Colonic mucosa (tissue), 4 donors: ENCODE measurements around the gene GRAP2. TPM values are rescaled to one million over a fixed set of nuclear protein-coding genes. Genes with fewer than 3 reads are reported as not detected.

Source experiments
- DNase-seq: peaks from one replicate; pipeline ENCODE4 v3.0.0-alpha.2; 2020
- H3K27ac ChIP-seq: fragments of 200-600 bp; one replicate; pipeline ENCODE4 v1.8.0; 2021
- H3K27me3 ChIP-seq: fragments of 200-600 bp; one replicate; pipeline ENCODE4 v1.8.0; 2021
- H3K36me3 ChIP-seq: fragments of 200-600 bp; one replicate; pipeline ENCODE4 v1.8.0; 2021
- H3K4me1 ChIP-seq: fragments of 200-600 bp; one replicate; pipeline ENCODE4 v1.8.0; 2021; ENCODE audit warnings: mild to moderate bottlenecking
- H3K4me3 ChIP-seq: fragments of 200-600 bp; one replicate; pipeline ENCODE4 v1.8.0; 2021
- H3K9ac ChIP-seq, 2 donors: one replicate each; pipeline ENCODE4 v1.7.0; 2013; ENCODE audit warnings: control low read depth in 2 of 2, low read depth in 2 of 2, low read length in 2 of 2
- H3K9me3 ChIP-seq: fragments of 200-600 bp; one replicate; pipeline ENCODE4 v1.8.0; 2021
- intact Hi-C: fragments of 100-400 bp; cut with DNase I; formaldehyde crosslinking; loops from one replicate; pipeline ENCODE4 v1.14.1; 2022
- total RNA-seq, 2 donors: library from RNA; stranded (reverse); fragmentation: NEBNext Ultra II Directional in 1 of 2; extraction: Animal tissue kit (Norgen Biotek cat#: 25700) in 1 of 2; gene quantifications; one replicate each; pipeline ENCODE4 v1.2.1, GENCODE V29; 2021
- TF ChIP-seq, protein P1 (sequence below): fragments of 200-600 bp; IDR thresholded peaks from one replicate; pipeline ENCODE4 v1.8.0; 2022; ENCODE audit warnings: antibody characterized with exemption, mild to moderate bottlenecking
- donor health status: healthy.
- donor health status: DM: no; HTN: no; CAD: no.
- donor health status: DM: no; HTN: no; CAD: no.

GRAP2 gene
- total RNA-seq, 2 donors from 2014 or later: 2.1 to 4.2 TPM

DNA sequence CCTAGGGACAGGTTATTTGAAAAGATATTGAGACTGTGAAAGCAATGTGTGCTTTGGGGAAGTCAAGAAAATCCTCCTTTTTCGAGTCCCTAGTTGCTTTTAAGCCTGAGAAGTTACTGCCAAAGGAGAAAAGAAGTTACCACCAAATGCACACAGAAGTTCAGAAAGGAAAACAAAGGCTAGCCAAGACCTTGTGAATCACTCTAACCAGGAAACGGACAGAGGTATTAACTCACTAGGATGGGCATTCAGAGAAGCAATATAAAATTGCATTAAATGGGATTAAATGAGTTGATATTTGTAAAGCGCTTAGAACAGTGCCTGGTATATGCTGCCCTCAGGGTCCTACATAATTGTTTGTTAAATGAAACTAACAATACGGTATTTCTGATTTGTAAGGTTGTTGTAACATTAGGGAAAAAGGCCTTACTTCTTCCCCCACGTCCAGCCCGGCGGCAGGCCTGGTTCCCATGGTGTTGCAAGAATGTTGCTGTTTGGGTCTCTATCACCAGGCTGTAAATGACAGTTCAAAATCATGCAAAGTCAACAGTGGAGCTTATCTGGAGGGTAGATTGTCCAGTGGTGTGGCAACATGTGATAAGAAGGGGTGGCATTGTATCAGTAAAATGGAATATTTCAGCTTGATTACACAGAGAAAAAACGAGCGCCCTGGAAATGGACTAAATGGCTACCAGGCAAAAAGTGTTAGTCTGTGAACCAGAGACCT is 66.4 kb downstream of the GRAP2 start:
- Histone ChIP-seq H3K27ac (peak overlapping the region; percentile 67), H3K9ac (peak overlapping the region in 1 of 2 donors; percentile 31), H3K4me1 (peaks cover 6% of the 10 kb centered on the region), H3K27me3 (no peaks in the 10 kb centered on the region), H3K9me3 (no peaks in the 10 kb centered on the region), H3K4me3 (no peak overlapping the region), H3K36me3 (no peaks in the 10 kb centered on the region)
- intact Hi-C loops: no loop called here
- peak; percentile 74 for DNase-seq
- TF ChIP-seq, protein P1, sequence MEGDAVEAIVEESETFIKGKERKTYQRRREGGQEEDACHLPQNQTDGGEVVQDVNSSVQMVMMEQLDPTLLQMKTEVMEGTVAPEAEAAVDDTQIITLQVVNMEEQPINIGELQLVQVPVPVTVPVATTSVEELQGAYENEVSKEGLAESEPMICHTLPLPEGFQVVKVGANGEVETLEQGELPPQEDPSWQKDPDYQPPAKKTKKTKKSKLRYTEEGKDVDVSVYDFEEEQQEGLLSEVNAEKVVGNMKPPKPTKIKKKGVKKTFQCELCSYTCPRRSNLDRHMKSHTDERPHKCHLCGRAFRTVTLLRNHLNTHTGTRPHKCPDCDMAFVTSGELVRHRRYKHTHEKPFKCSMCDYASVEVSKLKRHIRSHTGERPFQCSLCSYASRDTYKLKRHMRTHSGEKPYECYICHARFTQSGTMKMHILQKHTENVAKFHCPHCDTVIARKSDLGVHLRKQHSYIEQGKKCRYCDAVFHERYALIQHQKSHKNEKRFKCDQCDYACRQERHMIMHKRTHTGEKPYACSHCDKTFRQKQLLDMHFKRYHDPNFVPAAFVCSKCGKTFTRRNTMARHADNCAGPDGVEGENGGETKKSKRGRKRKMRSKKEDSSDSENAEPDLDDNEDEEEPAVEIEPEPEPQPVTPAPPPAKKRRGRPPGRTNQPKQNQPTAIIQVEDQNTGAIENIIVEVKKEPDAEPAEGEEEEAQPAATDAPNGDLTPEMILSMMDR: no peak

DNA sequence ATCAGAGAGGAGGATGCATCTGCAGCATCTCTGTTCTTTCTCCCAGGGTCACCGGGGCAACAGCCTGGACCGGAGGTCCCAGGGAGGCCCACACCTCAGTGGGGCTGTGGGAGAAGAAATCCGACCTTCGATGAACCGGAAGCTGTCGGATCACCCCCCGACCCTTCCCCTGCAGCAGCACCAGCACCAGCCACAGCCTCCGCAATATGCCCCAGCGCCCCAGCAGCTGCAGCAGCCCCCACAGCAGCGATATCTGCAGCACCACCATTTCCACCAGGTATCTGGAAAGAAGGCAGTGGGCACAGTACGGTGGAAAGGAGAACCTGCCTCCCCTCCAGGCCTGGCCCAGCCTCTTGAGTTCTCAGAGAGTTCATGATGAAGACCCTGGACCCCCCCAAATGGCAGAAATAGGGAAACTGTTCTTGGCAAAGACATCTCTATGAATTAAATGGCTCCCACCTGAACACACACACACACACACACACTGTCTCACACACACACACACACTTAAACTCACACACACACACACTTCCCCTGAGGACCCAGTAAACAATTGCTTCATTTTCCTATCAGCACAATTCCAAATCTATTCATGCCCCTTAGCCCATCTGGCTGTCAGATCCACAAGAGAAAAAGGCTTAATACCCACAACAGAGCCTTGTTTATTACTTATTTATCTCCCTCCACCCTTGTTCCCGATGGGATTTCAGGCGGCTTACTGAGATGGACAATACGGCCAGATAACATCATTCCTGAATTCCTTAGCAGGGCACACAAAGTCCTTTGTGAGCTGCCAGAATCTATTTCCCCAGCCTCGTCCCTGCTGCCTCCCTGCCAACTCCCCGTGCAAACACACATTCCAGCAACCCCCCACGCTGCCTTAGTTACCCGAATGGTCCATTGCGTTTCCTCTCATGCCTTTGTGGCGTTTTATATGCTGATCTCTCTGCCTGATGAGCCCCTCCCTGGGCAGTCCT is 67.4 kb downstream of the GRAP2 start:
- H3K36me3 ChIP-seq: no peaks in the 10 kb centered on the region
- peak overlapping the region; percentile 67 for H3K27ac ChIP-seq
- intact Hi-C loops: no loop called here
- TF ChIP-seq, protein P1: no peak
- H3K27me3 ChIP-seq: no peaks in the 10 kb centered on the region
- H3K9me3 ChIP-seq: no peaks in the 10 kb centered on the region
- H3K9ac ChIP-seq: peak overlapping the region in 1 of 2 donors; percentile 31
- peaks cover 6% of the 10 kb centered on the region for H3K4me1 ChIP-seq
- no peak overlapping the region for H3K4me3 ChIP-seq
- DNase-seq: no peak

DNA sequence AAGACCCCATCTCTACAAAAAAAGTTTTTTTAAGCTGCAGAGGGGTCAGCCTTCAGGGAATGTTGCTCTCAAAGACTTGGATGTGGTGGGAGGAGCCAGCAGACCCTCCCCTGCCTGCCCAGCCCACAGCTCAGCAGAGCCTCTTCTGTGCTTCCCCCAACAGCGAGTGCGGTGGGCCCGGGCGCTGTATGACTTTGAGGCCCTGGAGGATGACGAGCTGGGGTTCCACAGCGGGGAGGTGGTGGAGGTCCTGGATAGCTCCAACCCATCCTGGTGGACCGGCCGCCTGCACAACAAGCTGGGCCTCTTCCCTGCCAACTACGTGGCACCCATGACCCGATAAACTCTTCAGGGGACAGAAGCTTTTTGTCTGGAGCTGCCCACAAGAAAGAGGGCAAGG is 69.9 kb downstream of the GRAP2 start:
- Histone ChIP-seq H3K36me3 (no peaks in the 10 kb centered on the region), H3K9me3 (no peaks in the 10 kb centered on the region), H3K27me3 (no peaks in the 10 kb centered on the region), H3K9ac (no peak overlapping the region), H3K4me1 (peaks cover 6% of the 10 kb centered on the region), H3K27ac (no peak overlapping the region), H3K4me3 (no peak overlapping the region)
- TF ChIP-seq, protein P1: no peak
- intact Hi-C loops: no loop called here
- DNase-seq: no peak

DNA sequence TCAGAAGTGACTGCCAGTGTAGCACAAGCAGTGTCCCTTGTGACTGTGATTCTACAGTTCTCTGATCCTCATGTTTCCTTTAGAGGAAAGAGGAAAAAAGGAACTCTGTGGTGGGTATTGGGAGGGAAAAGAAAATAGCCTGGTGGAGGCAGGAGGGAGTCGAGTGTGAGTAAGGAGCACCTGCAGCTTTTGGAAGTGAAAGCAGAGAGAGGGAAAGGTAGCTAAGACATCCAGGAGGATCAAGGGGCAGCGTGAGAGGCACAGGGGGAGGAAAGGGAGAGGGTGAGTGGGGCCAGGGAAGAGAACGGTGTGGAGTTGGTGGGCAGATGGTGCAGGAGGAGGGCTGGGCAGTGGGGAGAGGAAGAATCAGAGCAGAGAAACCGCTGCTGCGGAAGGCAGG is 71.8 kb downstream of the GRAP2 start:
- Histone ChIP-seq H3K27ac (no peak overlapping the region), H3K27me3 (no peaks in the 10 kb centered on the region), H3K9ac (no peak overlapping the region), H3K9me3 (no peaks in the 10 kb centered on the region), H3K4me1 (no peaks in the 10 kb centered on the region), H3K4me3 (no peak overlapping the region), H3K36me3 (no peaks in the 10 kb centered on the region)
- no peak for DNase-seq
- intact Hi-C loops: no loop called here
- TF ChIP-seq, protein P1: no peak

DNA sequence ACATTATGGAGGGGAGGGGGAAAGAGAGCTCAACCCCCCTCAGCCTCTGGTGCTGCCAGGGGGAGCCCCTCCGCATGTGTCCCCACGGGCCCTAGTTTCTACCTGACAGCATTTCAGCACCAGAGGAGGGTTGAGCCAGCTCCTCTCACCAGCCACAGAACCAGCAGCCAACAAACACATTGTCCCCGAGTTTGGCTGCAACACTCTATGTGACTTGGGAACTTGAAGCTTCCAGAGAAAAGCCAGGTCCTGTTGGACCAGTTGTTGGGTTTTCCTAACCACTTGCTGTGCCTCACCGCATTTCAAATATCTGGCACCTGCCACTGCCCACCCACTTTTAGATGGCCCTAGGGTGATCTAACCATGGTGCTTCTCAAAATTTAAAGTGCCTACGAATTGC is 72.8 kb downstream of the GRAP2 start:
- intact Hi-C loops: no loop called here
- H3K9ac ChIP-seq: no peak overlapping the region
- H3K9me3 ChIP-seq: no peaks in the 10 kb centered on the region
- no peaks in the 10 kb centered on the region for H3K4me1 ChIP-seq
- no peak for DNase-seq
- H3K4me3 ChIP-seq: no peak overlapping the region
- no peaks in the 10 kb centered on the region for H3K36me3 ChIP-seq
- TF ChIP-seq, protein P1: no peak
- H3K27me3 ChIP-seq: no peaks in the 10 kb centered on the region
- no peak overlapping the region for H3K27ac ChIP-seq
